ENCODE data around the gene CLIC4.

GRCh38 chr1:24861821-24862727, 116.8 kb downstream of the CLIC4 start:
- TF ChIP-seq CTCF (IDR thresholded peaks at IDR 0.05), result peak in 1 of 6 experiments; percentile 20
- no peak for TF ChIP-seq POLR2A (IDR thresholded peaks at IDR 0.05)
